ENCODE measurements around the gene UCN2.

DNA sequence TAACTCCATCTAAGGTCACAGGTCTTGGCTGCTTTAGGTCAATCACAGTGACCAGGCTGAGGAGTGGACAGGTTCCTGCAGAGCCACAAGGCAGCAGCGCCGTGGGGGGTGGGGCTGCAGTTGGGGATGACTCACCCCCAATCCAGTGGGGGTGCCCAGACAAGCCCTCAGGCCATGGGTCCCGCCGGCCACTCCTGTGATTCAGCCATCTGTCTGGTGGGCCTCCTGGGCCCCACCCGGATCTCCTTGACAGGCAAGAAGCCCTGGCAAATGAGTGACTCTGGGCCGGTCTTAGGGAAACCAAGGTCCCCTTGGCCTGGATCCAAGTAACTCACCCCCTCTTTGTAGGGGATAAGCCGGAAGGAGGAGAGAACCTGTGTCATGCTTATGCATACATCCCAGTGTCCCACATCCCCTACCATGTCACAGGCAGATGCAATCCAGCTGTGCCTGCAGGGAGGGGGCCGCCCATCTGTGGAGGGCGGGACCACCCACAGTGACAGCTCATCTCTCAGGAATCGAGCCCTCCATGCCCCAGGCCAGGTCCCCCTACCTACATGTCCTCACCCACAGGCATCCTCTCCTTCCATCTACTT, 32.0 kb upstream of the UCN2 start:
- no peak for TF ChIP-seq EZH2 (IDR thresholded peaks at IDR 0.05)
- TF ChIP-seq POLR2AphosphoS5 (IDR thresholded peaks at IDR 0.05; ENCODE audit: borderline replicate concordance, low read depth, low read length): no peak; the same call in 1 of the 2 replicates

Measured in SK-N-MC (cell line).